ENCODE measurements around the gene POLA2.

The POLA2 gene

GRCh38 chr11:65288706-65289536, 27.2 kb downstream of the POLA2 start:
- DNase-seq = no peak

GRCh38 chr11:65290448-65291165, 28.8 kb downstream of the POLA2 start:
- DNase-seq = no peak

GRCh38 chr11:65291613-65292012, 29.9 kb downstream of the POLA2 start:
- no peak for DNase-seq

GRCh38 chr11:65292890-65293289, 31.1 kb downstream of the POLA2 start:
- no peak for DNase-seq

GRCh38 chr11:65293909-65294381, 32.2 kb downstream of the POLA2 start:
- DNase-seq = no peak

GRCh38 chr11:65295001-65295400, 33.2 kb downstream of the POLA2 start:
- no peak for DNase-seq

- no peak for DNase-seq
Measured at GRCh38 chr11:65295571-65296341, 34.0 kb downstream of the POLA2 start.

- DNase-seq = no peak
Measured at GRCh38 chr11:65297026-65297672, 35.4 kb downstream of the POLA2 start.

GRCh38 chr11:65298131-65298535, 36.4 kb downstream of the POLA2 start:
- no peak for DNase-seq

- no peak for DNase-seq
Measured at GRCh38 chr11:65298655-65299179, 37.0 kb downstream of the POLA2 start.

GRCh38 chr11:65300621-65301275, 39.0 kb downstream of the POLA2 start:
- DNase-seq = no peak

GRCh38 chr11:65301491-65302329, 39.9 kb downstream of the POLA2 start:
- no peak for DNase-seq

- no peak for DNase-seq
Measured at GRCh38 chr11:65303555-65303954, 41.8 kb downstream of the POLA2 start.

GRCh38 chr11:65304110-65304509, 42.3 kb downstream of the POLA2 start:
- DNase-seq = no peak

- no peak for DNase-seq
Measured at GRCh38 chr11:65304613-65305012, 42.9 kb downstream of the POLA2 start.

GRCh38 chr11:65305501-65306268, 43.9 kb downstream of the POLA2 start:
- DNase-seq = no peak

- DNase-seq = no peak
Measured at GRCh38 chr11:65307298-65308229, 45.8 kb downstream of the POLA2 start.

- DNase-seq = no peak
Measured at GRCh38 chr11:65308281-65308891, 46.6 kb downstream of the POLA2 start.

GRCh38 chr11:65309006-65309405, 47.2 kb downstream of the POLA2 start:
- no peak for DNase-seq

Measured in NCI-H1436 (cell line).